Suprapubic skin (tissue), 4 donors: ENCODE data around the gene APLF. TPM values are rescaled to one million over a fixed set of nuclear protein-coding genes. Genes with fewer than 3 reads are reported as not detected.

Experiments
- DNase-seq, 2 donors: peaks; one replicate each; pipeline ENCODE4 v3.0.0-alpha.2; 2019; ENCODE audit warnings: low spot score in 2 of 2
- H3K27ac ChIP-seq: fragments of 200-600 bp; sonication (generic); one replicate; pipeline ENCODE4 v1.5.1; 2019
- H3K27me3 ChIP-seq: fragments of 200-600 bp; sonication (generic); one replicate; pipeline ENCODE4 v1.5.1; 2019
- H3K36me3 ChIP-seq: fragments of 200-600 bp; sonication (generic); one replicate; pipeline ENCODE4 v1.5.1; 2019
- H3K4me1 ChIP-seq: fragments of 200-600 bp; sonication (generic); one replicate; pipeline ENCODE4 v1.5.1; 2019
- H3K4me3 ChIP-seq: fragments of 200-600 bp; sonication (generic); one replicate; pipeline ENCODE4 v1.5.1; 2019; ENCODE audit warnings: mild to moderate bottlenecking
- H3K9me3 ChIP-seq: fragments of 200-600 bp; sonication (generic); one replicate; pipeline ENCODE4 v1.5.1; 2019
- CTCF ChIP-seq, 2 donors: fragments of 200-600 bp in 1 of 2; fragments of 450-650 bp in 1 of 2; sonication (generic) in 1 of 2; IDR thresholded peaks; one replicate each; pipeline ENCODE4 v1.5.1; 2016 to 2019; ENCODE audit warnings: antibody characterized with exemption in 2 of 2, mild to moderate bottlenecking in 1 of 2, moderate library complexity in 1 of 2
- EP300 ChIP-seq: sonication (generic); formaldehyde crosslinking; IDR thresholded peaks from one replicate; pipeline ENCODE4 v1.6.1; 2017; ENCODE audit warnings: antibody characterized with exemption
- POLR2A ChIP-seq, 2 donors: fragments of 450-650 bp; IDR thresholded peaks; one replicate each; pipeline ENCODE4 v1.6.1; 2017; ENCODE audit warnings: antibody characterized with exemption in 2 of 2, mild to moderate bottlenecking in 2 of 2, moderate library complexity in 2 of 2
- POLR2AphosphoS5 ChIP-seq, 3 donors: sonication (generic); formaldehyde crosslinking; IDR thresholded peaks; one replicate each; pipeline ENCODE4 v1.6.1; 2017; ENCODE audit warnings: antibody characterized with exemption in 3 of 3
- WGBS: methylation state at CpG from one replicate; pipeline ENCODE4 v1.1.5; 2018; 5-methylcytosine and 5-hydroxymethylcytosine counted together
- total RNA-seq, 4 donors: library from RNA; depleted of rRNA; stranded (reverse); fragments of >200 nt; gene quantifications; one replicate each; pipeline ENCODE4 v1.1.0, GENCODE V29; 2016

APLF gene
- total RNA-seq, 4 donors from 2014 or later, result 8.8 to 10.5 (median 9.9) TPM

- WGBS, result 83% methylated on average over 16 of the region's 16 CpGs
Measured at GRCh38 chr2:68447118-68447517, 20.3 kb upstream of the APLF start.

GRCh38 chr2:68448671-68449653, 18.4 kb upstream of the APLF start:
- DNase-seq, result peak; percentile 80 to 82
- TF ChIP-seq EP300, result no peak
- no peak for TF ChIP-seq POLR2A (IDR thresholded peaks at IDR 0.05)
- TF ChIP-seq POLR2AphosphoS5 (IDR thresholded peaks at IDR 0.05), result no peak
- TF ChIP-seq CTCF (IDR thresholded peaks at IDR 0.05), result no peak
- Histone ChIP-seq H3K4me1 (no peaks in the 10 kb centered on the region), H3K4me3 (no peak overlapping the region), H3K27me3 (no peaks in the 10 kb centered on the region), H3K27ac (no peak overlapping the region), H3K36me3 (no peaks in the 10 kb centered on the region), H3K9me3 (peaks cover 5% of the 10 kb centered on the region)
- WGBS, result 95% methylated on average over 23 of the region's 24 CpGs

More at GRCh38 chr2:68447118-68447517, 20.3 kb upstream of the APLF start:
- Histone ChIP-seq H3K4me3 (no peak overlapping the region), H3K4me1 (no peaks in the 10 kb centered on the region), H3K36me3 (no peaks in the 10 kb centered on the region), H3K9me3 (peaks cover 5% of the 10 kb centered on the region), H3K27me3 (no peaks in the 10 kb centered on the region), H3K27ac (no peak overlapping the region)
- DNase-seq, result no peak
- TF ChIP-seq POLR2AphosphoS5 (IDR thresholded peaks at IDR 0.05), result no peak
- no peak for TF ChIP-seq POLR2A (IDR thresholded peaks at IDR 0.05)
- TF ChIP-seq EP300, result no peak
- TF ChIP-seq CTCF (IDR thresholded peaks at IDR 0.05), result no peak

GRCh38 chr2:68452158-68452900, 15.1 kb upstream of the APLF start:
- no peak for DNase-seq
- no peaks in the 10 kb centered on the region for H3K27me3 ChIP-seq

GRCh38 chr2:68453761-68454360, 13.5 kb upstream of the APLF start:
- no peak overlapping the region for H3K4me3 ChIP-seq
- no peak for DNase-seq
- WGBS, result 87% methylated on average over 2 of the region's 2 CpGs
- H3K4me1 ChIP-seq, result no peaks in the 10 kb centered on the region
- TF ChIP-seq EP300 (no peak), POLR2A (IDR thresholded peaks at IDR 0.05) (no peak), POLR2AphosphoS5 (IDR thresholded peaks at IDR 0.05) (no peak), CTCF (IDR thresholded peaks at IDR 0.05) (no peak)
- no peaks in the 10 kb centered on the region for H3K27me3 ChIP-seq
- no peaks in the 10 kb centered on the region for H3K36me3 ChIP-seq
- peaks cover 3% of the 10 kb centered on the region for H3K9me3 ChIP-seq
- H3K27ac ChIP-seq, result no peak overlapping the region

More at GRCh38 chr2:68452158-68452900, 15.1 kb upstream of the APLF start:
- Histone ChIP-seq H3K27ac (no peak overlapping the region), H3K36me3 (no peaks in the 10 kb centered on the region), H3K4me3 (no peak overlapping the region), H3K9me3 (peaks cover 5% of the 10 kb centered on the region), H3K4me1 (no peaks in the 10 kb centered on the region)
- WGBS, result 70% methylated on average over 5 of the region's 5 CpGs
- TF ChIP-seq POLR2AphosphoS5 (IDR thresholded peaks at IDR 0.05) (no peak), EP300 (no peak), CTCF (IDR thresholded peaks at IDR 0.05) (no peak), POLR2A (IDR thresholded peaks at IDR 0.05) (no peak)
